ENCODE data around the gene CCDC157.

Gene CCDC157

DNA sequence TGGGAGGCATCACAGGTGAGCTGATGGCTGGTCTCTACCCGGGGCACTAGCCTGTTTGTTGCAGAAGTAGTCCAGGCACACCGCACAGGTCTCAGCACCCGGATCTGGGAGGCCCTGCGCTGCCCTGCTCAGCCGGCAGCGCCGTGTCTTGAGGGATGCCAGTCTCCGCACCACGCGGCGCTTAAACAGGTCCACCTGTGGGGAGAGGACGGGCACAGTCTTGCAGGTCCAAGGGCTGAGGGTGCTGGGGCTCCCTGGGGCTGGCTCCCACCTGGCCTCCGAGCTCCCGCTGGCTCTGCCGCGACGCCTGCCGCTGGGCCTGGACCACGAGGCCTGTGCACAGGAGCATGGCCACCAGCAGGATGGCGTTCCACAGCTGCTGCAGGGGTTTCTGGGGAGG lies 23.2 kb downstream of the CCDC157 start:
- no peaks in the 10 kb centered on the region for H3K9me3 ChIP-seq
- no peaks in the 10 kb centered on the region for H3K27me3 ChIP-seq
- H3K4me3 ChIP-seq (ENCODE audit: low read depth in 1 of 2, low read length in 1 of 2): no peak overlapping the region
- TF ChIP-seq, protein P1, sequence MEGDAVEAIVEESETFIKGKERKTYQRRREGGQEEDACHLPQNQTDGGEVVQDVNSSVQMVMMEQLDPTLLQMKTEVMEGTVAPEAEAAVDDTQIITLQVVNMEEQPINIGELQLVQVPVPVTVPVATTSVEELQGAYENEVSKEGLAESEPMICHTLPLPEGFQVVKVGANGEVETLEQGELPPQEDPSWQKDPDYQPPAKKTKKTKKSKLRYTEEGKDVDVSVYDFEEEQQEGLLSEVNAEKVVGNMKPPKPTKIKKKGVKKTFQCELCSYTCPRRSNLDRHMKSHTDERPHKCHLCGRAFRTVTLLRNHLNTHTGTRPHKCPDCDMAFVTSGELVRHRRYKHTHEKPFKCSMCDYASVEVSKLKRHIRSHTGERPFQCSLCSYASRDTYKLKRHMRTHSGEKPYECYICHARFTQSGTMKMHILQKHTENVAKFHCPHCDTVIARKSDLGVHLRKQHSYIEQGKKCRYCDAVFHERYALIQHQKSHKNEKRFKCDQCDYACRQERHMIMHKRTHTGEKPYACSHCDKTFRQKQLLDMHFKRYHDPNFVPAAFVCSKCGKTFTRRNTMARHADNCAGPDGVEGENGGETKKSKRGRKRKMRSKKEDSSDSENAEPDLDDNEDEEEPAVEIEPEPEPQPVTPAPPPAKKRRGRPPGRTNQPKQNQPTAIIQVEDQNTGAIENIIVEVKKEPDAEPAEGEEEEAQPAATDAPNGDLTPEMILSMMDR (IDR thresholded peaks at IDR 0.05): no peak
- no peak overlapping the region for H3K27ac ChIP-seq
- no peaks in the 10 kb centered on the region for H3K4me1 ChIP-seq (ENCODE audit: control insufficient read depth in 1 of 2, insufficient read depth in 1 of 2, low read depth in 1 of 2, low read length in 1 of 2)
- peaks cover 61% of the 10 kb centered on the region for H3K36me3 ChIP-seq

DNA sequence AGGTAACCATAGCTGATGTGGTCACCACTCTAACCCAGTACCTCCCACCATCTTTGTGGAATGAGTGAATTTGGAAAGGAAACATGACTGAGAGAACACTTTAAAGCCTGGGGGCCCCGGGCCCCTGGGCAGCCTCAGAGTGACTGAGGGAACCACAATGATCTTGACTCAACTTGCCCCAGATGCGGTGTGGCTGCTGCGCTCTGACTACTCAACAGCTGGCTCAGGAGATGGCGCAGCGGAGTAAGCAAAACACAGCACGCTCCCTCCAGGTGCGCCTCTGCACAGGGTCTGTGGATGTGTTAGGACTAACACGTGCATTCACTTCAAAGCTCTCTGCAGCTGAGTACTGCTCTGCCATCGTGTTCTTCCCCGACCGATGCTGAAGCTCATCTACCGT lies 24.5 kb downstream of the CCDC157 start:
- no peaks in the 10 kb centered on the region for H3K27me3 ChIP-seq
- H3K9me3 ChIP-seq: no peaks in the 10 kb centered on the region
- TF ChIP-seq, protein P1 (IDR thresholded peaks at IDR 0.05): no peak
- H3K4me3 ChIP-seq (ENCODE audit: low read depth in 1 of 2, low read length in 1 of 2): no peak overlapping the region
- peaks cover 61% of the 10 kb centered on the region for H3K36me3 ChIP-seq
- no peak overlapping the region for H3K27ac ChIP-seq
- H3K4me1 ChIP-seq (ENCODE audit: control insufficient read depth in 1 of 2, insufficient read depth in 1 of 2, low read depth in 1 of 2, low read length in 1 of 2): peaks cover 4 to 5% of the 10 kb centered on the region in 2 experiments

DNA sequence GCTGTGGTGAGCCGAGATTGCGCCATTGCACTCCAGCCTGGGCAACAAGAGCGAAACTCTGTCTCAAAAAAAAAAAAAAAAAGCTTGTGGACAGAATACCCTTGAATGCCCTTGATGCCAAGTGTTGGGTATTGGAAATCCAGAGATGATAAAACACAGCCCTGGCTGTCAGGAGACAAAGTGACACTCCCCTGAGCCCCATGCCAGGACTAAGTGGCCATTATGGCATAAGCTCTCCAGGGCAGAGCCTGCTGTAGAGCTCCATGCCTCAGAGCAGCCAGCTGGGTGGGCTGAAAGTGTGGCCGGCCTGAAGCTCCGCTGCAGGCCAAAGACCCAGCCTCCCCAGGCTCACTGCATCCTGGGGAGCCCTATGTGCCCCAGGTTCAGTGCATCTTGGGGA lies 25.5 kb downstream of the CCDC157 start:
- H3K36me3 ChIP-seq: peaks cover 56% of the 10 kb centered on the region
- TF ChIP-seq, protein P1 (IDR thresholded peaks at IDR 0.05): no peak
- peaks cover 11 to 12% of the 10 kb centered on the region in 2 experiments for H3K4me1 ChIP-seq (ENCODE audit: control insufficient read depth in 1 of 2, insufficient read depth in 1 of 2, low read depth in 1 of 2, low read length in 1 of 2)
- no peaks in the 10 kb centered on the region for H3K27me3 ChIP-seq
- no peak overlapping the region for H3K4me3 ChIP-seq (ENCODE audit: low read depth in 1 of 2, low read length in 1 of 2)
- no peak overlapping the region for H3K27ac ChIP-seq
- no peaks in the 10 kb centered on the region for H3K9me3 ChIP-seq

- Histone ChIP-seq H3K9me3 (no peaks in the 10 kb centered on the region), H3K27ac (no peak overlapping the region), H3K27me3 (no peaks in the 10 kb centered on the region), H3K36me3 (peaks cover 49% of the 10 kb centered on the region), H3K4me3 (ENCODE audit: low read depth in 1 of 2, low read length in 1 of 2) (no peak overlapping the region), H3K4me1 (ENCODE audit: control insufficient read depth in 1 of 2, insufficient read depth in 1 of 2, low read depth in 1 of 2, low read length in 1 of 2) (peaks cover 14% of the 10 kb centered on the region in 2 experiments)
- TF ChIP-seq, protein P1 (IDR thresholded peaks at IDR 0.05): no peak
Observed at GRCh38 chr22:30383061-30383460, 26.3 kb downstream of the CCDC157 start.

DNA sequence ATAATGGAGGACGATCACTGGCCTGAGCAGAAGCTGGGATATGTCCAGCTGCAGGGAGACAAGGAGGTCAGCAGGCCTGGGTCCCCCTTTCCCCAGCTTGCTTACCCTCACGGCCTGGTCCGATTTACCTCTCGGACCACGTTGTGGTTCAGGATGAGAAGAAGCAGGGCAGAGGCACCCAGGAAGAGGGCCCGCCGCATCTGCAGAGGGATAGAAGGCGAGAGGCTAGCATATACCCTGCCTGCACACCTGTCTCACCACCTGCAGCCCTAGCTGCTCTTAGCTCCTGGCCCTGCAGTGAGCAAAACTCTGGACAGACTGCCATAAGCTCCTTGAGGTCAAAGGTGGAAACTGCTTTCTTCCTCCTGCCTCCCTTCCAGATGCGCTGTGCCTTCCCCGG lies 29.1 kb downstream of the CCDC157 start:
- no peaks in the 10 kb centered on the region for H3K9me3 ChIP-seq
- TF ChIP-seq, protein P1 (IDR thresholded peaks at IDR 0.05): no peak
- no peaks in the 10 kb centered on the region for H3K27me3 ChIP-seq
- no peak overlapping the region for H3K27ac ChIP-seq
- H3K4me1 ChIP-seq (ENCODE audit: control insufficient read depth in 1 of 2, insufficient read depth in 1 of 2, low read depth in 1 of 2, low read length in 1 of 2): peaks cover 14% of the 10 kb centered on the region in 2 experiments
- peak overlapping the region in 1 of 2 experiments; percentile 65 for H3K4me3 ChIP-seq (ENCODE audit: low read depth in 1 of 2, low read length in 1 of 2)
- peaks cover 32% of the 10 kb centered on the region for H3K36me3 ChIP-seq

GRCh38 chr22:30386608-30386959 lies 29.8 kb downstream of the CCDC157 start:
- TF ChIP-seq, protein P1 (IDR thresholded peaks at IDR 0.05): no peak
- Histone ChIP-seq H3K4me3 (ENCODE audit: low read depth in 1 of 2, low read length in 1 of 2) (peak overlapping the region; percentile 65), H3K27me3 (no peaks in the 10 kb centered on the region), H3K36me3 (peaks cover 26% of the 10 kb centered on the region), H3K4me1 (ENCODE audit: control insufficient read depth in 1 of 2, insufficient read depth in 1 of 2, low read depth in 1 of 2, low read length in 1 of 2) (peaks cover 14% of the 10 kb centered on the region in 2 experiments), H3K9me3 (no peaks in the 10 kb centered on the region), H3K27ac (peak overlapping the region; percentile 71)

All from neutrophil (primary cell).